Measurements from ENCODE around the gene CPA1. TPM values are rescaled to one million over a fixed set of nuclear protein-coding genes. Genes with fewer than 3 reads are reported as not detected.

The CPA1 gene
- total RNA-seq, 1 experiment from 2014 or later, result not detected

DNA sequence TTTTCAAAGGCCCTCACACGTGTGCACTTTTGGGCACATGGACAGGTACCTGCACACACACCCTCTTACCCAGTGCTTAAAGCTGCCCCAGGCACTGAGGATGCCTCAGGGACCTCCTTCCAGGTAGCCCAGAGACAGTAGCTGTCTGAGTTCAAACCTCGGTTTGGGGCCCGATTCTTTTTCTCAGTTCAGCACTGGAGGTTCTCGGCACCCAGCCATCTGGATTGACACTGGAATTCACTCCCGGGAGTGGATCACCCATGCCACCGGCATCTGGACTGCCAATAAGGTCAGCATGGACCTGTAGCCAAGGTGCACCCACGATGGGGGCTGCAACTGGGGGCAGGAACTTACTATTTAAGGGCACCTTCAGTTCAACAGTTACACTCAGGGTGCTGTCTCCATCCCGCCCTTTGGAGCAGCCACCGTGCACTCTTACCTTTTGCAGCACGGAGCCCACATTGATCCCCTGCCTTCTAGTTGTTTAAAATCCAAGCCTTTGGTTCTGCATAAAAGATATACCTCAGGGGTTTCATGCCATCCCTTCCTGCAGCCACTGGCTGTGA is 18.0 kb upstream of the CPA1 start:
- Histone ChIP-seq H4K20me1 (ENCODE audit: insufficient read depth) (no peaks in the 10 kb centered on the region), H3K27ac (no peak overlapping the region), H2AFZ (no peak overlapping the region), H3K27me3 (ENCODE audit: insufficient read depth, low read depth) (no peaks in the 10 kb centered on the region), H3F3A (ENCODE audit: insufficient read depth, low read depth) (peaks cover 31% of the 10 kb centered on the region), H3K4me2 (no peak overlapping the region), H3K9me2 (ENCODE audit: insufficient read depth) (no peaks in the 10 kb centered on the region), H3K79me2 (ENCODE audit: low read depth) (no peaks in the 10 kb centered on the region), H3K4me1 (replicated peaks; ENCODE audit: insufficient read depth) (peaks cover 56% of the 10 kb centered on the region), H3K4me3 (no peak overlapping the region), H3K9me3 (ENCODE audit: insufficient read depth, low read depth) (peaks cover 6% of the 10 kb centered on the region; the same call in 1 of the 2 replicates), H3K36me3 (ENCODE audit: low read depth) (no peaks in the 10 kb centered on the region)
- ChIA-PET POLR2A (ENCODE audit: unreplicated experiment) (no interaction called here), CTCF (no interaction called here)
- no peak for DNase-seq
- intact Hi-C loops (cut with micrococcal nuclease; ENCODE audit: unreplicated experiment), result no loop called here
- no TSS peak for BruUV-seq (replicated peaks)
- TF ChIP-seq EZH2 (IDR thresholded peaks at IDR 0.05; ENCODE audit: low read depth), result no peak
- TF ChIP-seq, protein P1, sequence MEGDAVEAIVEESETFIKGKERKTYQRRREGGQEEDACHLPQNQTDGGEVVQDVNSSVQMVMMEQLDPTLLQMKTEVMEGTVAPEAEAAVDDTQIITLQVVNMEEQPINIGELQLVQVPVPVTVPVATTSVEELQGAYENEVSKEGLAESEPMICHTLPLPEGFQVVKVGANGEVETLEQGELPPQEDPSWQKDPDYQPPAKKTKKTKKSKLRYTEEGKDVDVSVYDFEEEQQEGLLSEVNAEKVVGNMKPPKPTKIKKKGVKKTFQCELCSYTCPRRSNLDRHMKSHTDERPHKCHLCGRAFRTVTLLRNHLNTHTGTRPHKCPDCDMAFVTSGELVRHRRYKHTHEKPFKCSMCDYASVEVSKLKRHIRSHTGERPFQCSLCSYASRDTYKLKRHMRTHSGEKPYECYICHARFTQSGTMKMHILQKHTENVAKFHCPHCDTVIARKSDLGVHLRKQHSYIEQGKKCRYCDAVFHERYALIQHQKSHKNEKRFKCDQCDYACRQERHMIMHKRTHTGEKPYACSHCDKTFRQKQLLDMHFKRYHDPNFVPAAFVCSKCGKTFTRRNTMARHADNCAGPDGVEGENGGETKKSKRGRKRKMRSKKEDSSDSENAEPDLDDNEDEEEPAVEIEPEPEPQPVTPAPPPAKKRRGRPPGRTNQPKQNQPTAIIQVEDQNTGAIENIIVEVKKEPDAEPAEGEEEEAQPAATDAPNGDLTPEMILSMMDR (conservative IDR thresholded peaks at IDR 0.05), result no peak

DNA sequence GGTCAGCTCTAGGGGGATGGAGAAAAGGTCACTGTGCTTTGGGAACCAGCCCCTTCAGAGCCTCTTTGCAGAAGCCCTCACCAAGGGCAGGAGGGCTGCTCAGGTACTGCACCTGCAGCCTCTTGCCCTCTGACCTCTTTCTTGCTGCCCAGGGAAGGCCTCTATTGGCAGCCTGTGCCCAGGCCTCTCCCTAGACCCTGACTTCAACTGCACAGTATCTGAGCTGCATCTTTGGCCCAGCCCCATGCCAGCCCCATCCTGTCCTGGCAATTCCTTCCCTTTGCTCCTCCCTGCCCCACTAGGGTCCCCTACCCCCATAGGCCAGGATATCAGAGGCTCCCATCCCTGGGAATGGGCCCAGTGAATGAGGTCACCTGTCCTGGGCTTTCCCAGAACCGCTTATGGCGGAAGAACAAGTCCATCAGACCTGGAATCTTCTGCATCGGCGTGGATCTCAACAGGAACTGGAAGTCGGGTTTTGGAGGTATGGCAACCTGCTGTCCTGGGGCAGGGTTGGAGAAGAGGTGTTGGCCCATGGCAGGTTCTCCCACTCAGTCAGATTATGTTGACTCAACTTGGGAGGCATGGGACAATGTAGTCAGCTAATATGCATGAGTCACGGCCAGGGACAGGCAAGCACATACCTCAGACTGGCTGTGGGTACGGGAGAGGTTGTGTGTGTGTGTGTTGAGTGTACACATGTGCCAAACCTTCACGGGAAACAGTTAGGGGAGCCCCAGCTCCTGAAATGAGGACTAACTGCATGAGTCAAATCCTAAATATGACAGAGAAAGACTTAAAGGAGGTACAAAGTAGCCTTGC is 17.1 kb upstream of the CPA1 start:
- peak overlapping the region; percentile 58 for H3K27ac ChIP-seq
- no TSS peak for BruUV-seq (replicated peaks)
- H3K4me2 ChIP-seq, result peak overlapping the region; percentile 27
- ChIA-PET POLR2A (ENCODE audit: unreplicated experiment) (no interaction called here), CTCF (no interaction called here)
- no peak overlapping the region for H3K4me3 ChIP-seq
- H3K36me3 ChIP-seq (ENCODE audit: low read depth), result no peaks in the 10 kb centered on the region
- H3F3A ChIP-seq (ENCODE audit: insufficient read depth, low read depth), result peaks cover 27% of the 10 kb centered on the region; the same call in 1 of the 2 replicates
- H3K79me2 ChIP-seq (ENCODE audit: low read depth), result no peaks in the 10 kb centered on the region
- no peaks in the 10 kb centered on the region for H3K9me2 ChIP-seq (ENCODE audit: insufficient read depth)
- intact Hi-C loops (cut with micrococcal nuclease; ENCODE audit: unreplicated experiment), result no loop called here
- H2AFZ ChIP-seq, result peak overlapping the region; percentile 65
- no peaks in the 10 kb centered on the region for H4K20me1 ChIP-seq (ENCODE audit: insufficient read depth)
- peaks cover 6% of the 10 kb centered on the region; the same call in 1 of the 2 replicates for H3K9me3 ChIP-seq (ENCODE audit: insufficient read depth, low read depth)
- H3K4me1 ChIP-seq (replicated peaks; ENCODE audit: insufficient read depth), result peaks cover 49% of the 10 kb centered on the region
- no peak for TF ChIP-seq EZH2 (IDR thresholded peaks at IDR 0.05; ENCODE audit: low read depth)
- TF ChIP-seq, protein P1 (conservative IDR thresholded peaks at IDR 0.05), result no peak
- H3K27me3 ChIP-seq (ENCODE audit: insufficient read depth, low read depth), result no peaks in the 10 kb centered on the region
- DNase-seq, result peak; percentile 71 to 96

DNA sequence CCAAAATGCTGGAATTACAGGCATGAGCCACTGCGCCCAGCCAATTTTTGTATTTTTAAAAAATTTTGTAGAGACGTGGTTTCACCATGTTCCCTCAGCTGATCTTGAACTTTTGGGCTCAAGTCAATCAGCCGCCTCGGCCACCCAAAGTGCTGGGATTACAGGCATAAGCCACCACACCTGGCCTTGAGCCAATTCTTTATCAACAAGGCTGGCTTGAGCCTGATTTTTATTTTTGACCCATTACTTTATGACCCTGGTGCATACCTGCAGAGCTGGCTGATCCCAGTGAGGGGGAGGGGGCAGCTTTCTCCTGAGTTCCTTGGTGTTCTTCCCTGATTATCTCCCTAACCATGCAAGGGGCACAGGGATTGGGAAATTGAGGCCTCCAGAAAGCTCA is 15.8 kb upstream of the CPA1 start:
- BruUV-seq (replicated peaks), result no TSS peak
- TF ChIP-seq EZH2 (IDR thresholded peaks at IDR 0.05; ENCODE audit: low read depth), result no peak
- TF ChIP-seq, protein P1 (conservative IDR thresholded peaks at IDR 0.05), result no peak
- intact Hi-C loops (cut with micrococcal nuclease; ENCODE audit: unreplicated experiment), result no loop called here

More for the DNA sequence above, 15.8 kb upstream of the CPA1 start:
- Histone ChIP-seq H3K9me2 (ENCODE audit: insufficient read depth) (no peaks in the 10 kb centered on the region), H3K27me3 (ENCODE audit: insufficient read depth, low read depth) (no peaks in the 10 kb centered on the region), H3K27ac (no peak overlapping the region), H3K79me2 (ENCODE audit: low read depth) (no peaks in the 10 kb centered on the region), H3K4me2 (no peak overlapping the region), H4K20me1 (ENCODE audit: insufficient read depth) (no peaks in the 10 kb centered on the region), H2AFZ (no peak overlapping the region), H3K4me1 (replicated peaks; ENCODE audit: insufficient read depth) (peaks cover 51% of the 10 kb centered on the region), H3F3A (ENCODE audit: insufficient read depth, low read depth) (peaks cover 22% of the 10 kb centered on the region; the same call in 1 of the 2 replicates), H3K4me3 (no peak overlapping the region), H3K9me3 (ENCODE audit: insufficient read depth, low read depth) (peaks cover 3% of the 10 kb centered on the region; the same call in 1 of the 2 replicates), H3K36me3 (ENCODE audit: low read depth) (no peaks in the 10 kb centered on the region)
- CTCF ChIA-PET, result no interaction called here
- POLR2A ChIA-PET (ENCODE audit: unreplicated experiment), result no interaction called here
- no peak for DNase-seq

All from PC-9 (cell line).